Caco-2 (cell line): ENCODE data around the gene ADRA2A. TPM values are rescaled to one million over a fixed set of nuclear protein-coding genes. Genes with fewer than 3 reads are reported as not detected.

Experiments used
- BruUV-seq: library from RNA; stranded (reverse); fragments of 400-500 nt; replicated peaks from 2 replicates; lab custom pipeline; 2021; lab: Mats Ljungman, UMichigan
- CTCF ChIA-PET: fragments of 300-600 bp; sonication (Branson Sonifier 250); formaldehyde crosslinking; loops from one replicate; lab custom pipeline; 2022; ENCODE audit warnings: antibody characterized with exemption; lab: Charles Lee
- POLR2A ChIA-PET: fragments of 300-600 bp; sonication (Branson Sonifier 250); formaldehyde crosslinking; loops from one replicate; lab custom pipeline; 2022; ENCODE audit warnings: antibody characterized with exemption; lab: Charles Lee
- DNase-seq, 2 experiments: peaks; one replicate each; pipeline versions ENCODE4 v3.0.0 to v3.0.0-alpha.2; 2020 to 2022
- H3K27me3 ChIP-seq: replicated peaks from 2 replicates; pipeline ENCODE4 v1.6.0; 2011; ENCODE audit warnings: low read length; ENCODE audit not compliant: control insufficient read depth, insufficient read depth
- H3K36me3 ChIP-seq: 2 replicates; pipeline ENCODE4 v1.5.1; 2011; ENCODE audit warnings: low read length; ENCODE audit not compliant: control insufficient read depth, insufficient read depth
- H3K4me1 ChIP-seq: fragments of 250-450 bp; sonication (Bioruptor Pico); 2 replicates; pipeline ENCODE4 v1.5.1; 2020; ENCODE audit warnings: mild to moderate bottlenecking
- H3K4me3 ChIP-seq: 2 replicates; pipeline ENCODE4 v1.5.1; 2011; ENCODE audit warnings: low read depth, mild to moderate bottlenecking, control low read depth, low read length
- H3K9me3 ChIP-seq: fragments of 250-450 bp; sonication (Bioruptor Pico); 2 replicates; pipeline ENCODE4 v1.5.1; 2020; ENCODE audit warnings: mild to moderate bottlenecking, moderate library complexity
- H3K27ac Mint-ChIP-seq: one replicate; pipeline ENCODE4 v1.8.0; 2022; ENCODE audit warnings: mixed read lengths; ENCODE audit not compliant: unreplicated experiment
- H3K27me3 Mint-ChIP-seq: one replicate; pipeline ENCODE4 v1.8.0; 2022; ENCODE audit warnings: mixed read lengths; ENCODE audit not compliant: insufficient read depth, unreplicated experiment
- H3K36me3 Mint-ChIP-seq: one replicate; pipeline ENCODE4 v1.8.0; 2022; ENCODE audit warnings: mild to moderate bottlenecking, mixed read lengths; ENCODE audit not compliant: insufficient read depth, unreplicated experiment
- H3K4me1 Mint-ChIP-seq: one replicate; pipeline ENCODE4 v1.8.0; 2022; ENCODE audit warnings: low read depth, mixed read lengths; ENCODE audit not compliant: unreplicated experiment
- H3K4me3 Mint-ChIP-seq: one replicate; pipeline ENCODE4 v1.8.0; 2022; ENCODE audit warnings: mild to moderate bottlenecking, moderate library complexity, mixed read lengths; ENCODE audit not compliant: unreplicated experiment
- H3K9me3 Mint-ChIP-seq: one replicate; pipeline ENCODE4 v1.8.0; 2022; ENCODE audit warnings: mixed read lengths; ENCODE audit not compliant: unreplicated experiment
- intact Hi-C: fragments of 100-400 bp; cut with micrococcal nuclease; formaldehyde crosslinking; loops from one replicate; pipeline ENCODE4 v1.10.0; 2022; ENCODE audit not compliant: unreplicated experiment
- total RNA-seq: library from RNA; stranded (reverse); gene quantifications from 2 replicates; pipeline ENCODE4 v1.2.3, GENCODE V29; 2022
- TF ChIP-seq, protein P1 (sequence below), 2 experiments: fragments of 200-600 bp in 1 of 2; IDR thresholded peaks; 1 replicate in 1 of 2; 2 replicates in 1 of 2; pipeline versions ENCODE4 v1.5.1 to v1.8.0; 2011 to 2022; ENCODE audit warnings: antibody characterized with exemption in 1 of 2, control low read depth in 1 of 2, inconsistent platforms in 1 of 2, low read depth in 1 of 2, low read length in 1 of 2, mild to moderate bottlenecking in 1 of 2, moderate library complexity in 1 of 2; ENCODE audit not compliant: insufficient read depth in 1 of 2, severe bottlenecking in 1 of 2, unreplicated experiment in 1 of 2

Gene ADRA2A
- total RNA-seq, 1 experiment from 2014 or later = 0.70 TPM

DNA sequence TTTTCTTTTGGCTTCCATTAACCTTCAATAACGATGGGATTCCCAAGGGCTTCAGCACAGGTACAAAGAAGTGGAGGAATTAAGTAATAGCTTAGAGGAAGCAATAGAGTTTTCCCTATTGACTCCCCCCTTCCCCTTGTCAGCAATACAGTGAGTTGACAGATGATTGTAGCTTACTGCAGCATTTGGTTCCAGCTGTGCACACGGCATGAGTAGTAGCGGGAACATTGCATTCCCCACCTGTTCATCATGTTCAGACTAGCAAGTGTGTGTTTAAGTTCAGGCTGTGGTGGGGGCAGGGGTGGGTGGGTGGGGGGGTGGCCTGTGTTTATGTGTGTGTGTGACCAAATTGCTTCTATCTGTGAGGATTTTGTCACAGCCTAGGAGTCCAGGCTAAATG is 4.6 kb upstream of the ADRA2A start:
- Histone ChIP-seq H3K4me1 (peaks cover 3% of the 10 kb centered on the region; the same call in 1 of the 2 replicates), H3K36me3 (no peaks in the 10 kb centered on the region), H3K4me3 (no peak overlapping the region), H3K9me3 (no peaks in the 10 kb centered on the region), H3K27me3 (no peaks in the 10 kb centered on the region; the same call in 1 of the 2 replicates)
- Mint-ChIP-seq H3K36me3 (no peaks in the 10 kb centered on the region), H3K27ac (no peak overlapping the region), H3K4me3 (no peak overlapping the region), H3K4me1 (peaks cover 8% of the 10 kb centered on the region), H3K9me3 (no peaks in the 10 kb centered on the region), H3K27me3 (peaks cover 21% of the 10 kb centered on the region)
- intact Hi-C loops = loop anchor here (10.0 kb wide), 2 partner anchors 133 to 1243 kb away; no protein-coding TSS in a partner anchor
- TF ChIP-seq, protein P1, sequence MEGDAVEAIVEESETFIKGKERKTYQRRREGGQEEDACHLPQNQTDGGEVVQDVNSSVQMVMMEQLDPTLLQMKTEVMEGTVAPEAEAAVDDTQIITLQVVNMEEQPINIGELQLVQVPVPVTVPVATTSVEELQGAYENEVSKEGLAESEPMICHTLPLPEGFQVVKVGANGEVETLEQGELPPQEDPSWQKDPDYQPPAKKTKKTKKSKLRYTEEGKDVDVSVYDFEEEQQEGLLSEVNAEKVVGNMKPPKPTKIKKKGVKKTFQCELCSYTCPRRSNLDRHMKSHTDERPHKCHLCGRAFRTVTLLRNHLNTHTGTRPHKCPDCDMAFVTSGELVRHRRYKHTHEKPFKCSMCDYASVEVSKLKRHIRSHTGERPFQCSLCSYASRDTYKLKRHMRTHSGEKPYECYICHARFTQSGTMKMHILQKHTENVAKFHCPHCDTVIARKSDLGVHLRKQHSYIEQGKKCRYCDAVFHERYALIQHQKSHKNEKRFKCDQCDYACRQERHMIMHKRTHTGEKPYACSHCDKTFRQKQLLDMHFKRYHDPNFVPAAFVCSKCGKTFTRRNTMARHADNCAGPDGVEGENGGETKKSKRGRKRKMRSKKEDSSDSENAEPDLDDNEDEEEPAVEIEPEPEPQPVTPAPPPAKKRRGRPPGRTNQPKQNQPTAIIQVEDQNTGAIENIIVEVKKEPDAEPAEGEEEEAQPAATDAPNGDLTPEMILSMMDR (IDR thresholded peaks at IDR 0.05; ENCODE audit: insufficient read depth in 1 of 2, low read depth in 1 of 2, low read length in 1 of 2, severe bottlenecking in 1 of 2, unreplicated experiment in 1 of 2) = no peak
- ChIA-PET CTCF (no interaction called here), POLR2A (no interaction called here)
- no TSS peak for BruUV-seq
- no peak for DNase-seq

DNA sequence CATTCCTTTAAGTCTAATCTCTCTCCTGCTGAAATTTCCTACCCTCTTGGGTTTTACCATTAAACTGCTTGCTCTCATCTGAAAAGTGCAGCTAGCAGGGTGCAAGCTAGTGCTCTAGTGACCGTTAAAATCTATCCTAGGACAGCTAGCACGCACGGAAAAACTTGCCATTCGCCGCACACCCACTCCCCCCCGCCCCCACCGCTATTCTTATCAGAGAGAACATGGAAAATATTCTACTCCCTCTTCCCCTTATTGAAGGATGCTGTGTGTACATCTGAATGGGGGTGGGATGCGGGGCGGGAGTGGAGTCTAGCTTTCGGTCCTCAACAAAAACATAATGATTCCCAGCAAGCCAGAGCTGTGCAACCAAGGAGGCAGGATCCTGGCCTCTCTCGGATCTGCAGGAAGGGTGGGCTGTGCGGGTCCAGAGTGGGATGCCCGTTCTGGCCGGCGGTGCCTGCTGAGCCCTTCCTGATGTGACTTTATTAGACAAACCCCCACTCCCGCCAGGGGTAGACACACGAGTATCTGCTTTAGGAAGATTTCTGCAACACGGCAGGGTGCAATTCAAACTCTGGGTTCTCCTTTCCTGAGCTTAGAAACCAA is 1.1 kb upstream of the ADRA2A start:
- H3K36me3 Mint-ChIP-seq = no peaks in the 10 kb centered on the region
- ChIA-PET CTCF (interaction anchor here (0.6 kb wide), 1 partner anchor 300 kb away, joined by 3 read pairs; no protein-coding TSS in a partner anchor), POLR2A (no interaction called here)
- no peak for DNase-seq
- H3K27me3 Mint-ChIP-seq = peaks cover 30% of the 10 kb centered on the region
- H3K4me1 Mint-ChIP-seq = peaks cover 8% of the 10 kb centered on the region
- no TSS peak for BruUV-seq
- no peak overlapping the region for H3K27ac Mint-ChIP-seq
- H3K9me3 Mint-ChIP-seq = no peaks in the 10 kb centered on the region
- H3K4me1 ChIP-seq = peaks cover 3% of the 10 kb centered on the region; the same call in 1 of the 2 replicates
- H3K27me3 ChIP-seq = no peaks in the 10 kb centered on the region; the same call in 1 of the 2 replicates
- TF ChIP-seq, protein P1 (IDR thresholded peaks at IDR 0.05; ENCODE audit: insufficient read depth in 1 of 2, low read depth in 1 of 2, low read length in 1 of 2, severe bottlenecking in 1 of 2, unreplicated experiment in 1 of 2) = no peak
- H3K4me3 ChIP-seq = no peak overlapping the region
- H3K36me3 ChIP-seq = no peaks in the 10 kb centered on the region
- H3K4me3 Mint-ChIP-seq = peak overlapping the region; percentile 75
- H3K9me3 ChIP-seq = no peaks in the 10 kb centered on the region
- intact Hi-C loops = loop anchor here (1.0 to 10.0 kb wide), 6 partner anchors 129 to 1239 kb away; no protein-coding TSS in a partner anchor

DNA sequence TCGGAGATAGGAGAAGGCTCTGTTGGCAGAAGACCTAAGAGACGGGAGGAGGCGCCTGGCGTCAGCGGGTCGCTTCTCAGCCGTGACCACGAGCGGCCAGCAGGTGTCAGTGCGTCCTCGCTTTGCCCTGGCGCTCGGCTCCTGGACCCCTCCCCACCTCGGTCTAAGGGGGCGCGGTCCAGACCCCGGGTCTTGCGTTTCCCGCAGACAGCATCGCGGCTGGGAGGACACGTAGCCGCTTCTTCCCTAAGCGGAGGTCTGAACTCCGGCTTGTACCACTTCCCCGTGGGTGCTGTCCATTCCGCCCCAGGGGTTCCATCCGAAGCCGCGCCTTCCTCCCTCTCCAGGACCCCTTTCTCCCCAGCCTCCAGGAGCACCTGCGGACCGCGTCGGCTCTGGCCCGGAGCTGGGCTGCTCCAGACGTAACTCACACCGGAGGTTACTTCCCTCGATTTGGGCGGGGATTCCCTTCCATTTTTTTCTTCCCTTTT is 593 bp upstream of the ADRA2A start:
- no TSS peak for BruUV-seq
- Histone ChIP-seq H3K9me3 (no peaks in the 10 kb centered on the region), H3K27me3 (no peaks in the 10 kb centered on the region; the same call in 1 of the 2 replicates), H3K4me1 (peaks cover 3% of the 10 kb centered on the region; the same call in 1 of the 2 replicates), H3K4me3 (peak overlapping the region; percentile 41), H3K36me3 (no peaks in the 10 kb centered on the region)
- Mint-ChIP-seq H3K4me3 (peak overlapping the region; percentile 75), H3K27me3 (peaks cover 30% of the 10 kb centered on the region), H3K36me3 (no peaks in the 10 kb centered on the region), H3K27ac (no peak overlapping the region), H3K4me1 (peaks cover 8% of the 10 kb centered on the region), H3K9me3 (no peaks in the 10 kb centered on the region)
- TF ChIP-seq, protein P1 (IDR thresholded peaks at IDR 0.05; ENCODE audit: insufficient read depth in 1 of 2, low read depth in 1 of 2, low read length in 1 of 2, severe bottlenecking in 1 of 2, unreplicated experiment in 1 of 2) = peak; percentile 77 to 96
- CTCF ChIA-PET = interaction anchor here (0.6 to 1.1 kb wide), 8 partner anchors 23 to 1060 kb away, joined by 3 to 7 read pairs (median 3); no protein-coding TSS in a partner anchor
- DNase-seq = peak; percentile 52 to 80
- intact Hi-C loops = loop anchor here (1.0 to 10.0 kb wide), 6 partner anchors 129 to 1239 kb away; no protein-coding TSS in a partner anchor
- POLR2A ChIA-PET = no interaction called here
